Endothelial cell of umbilical vein (primary cell): ENCODE measurements around the gene PHC1. TPM values are rescaled to one million over a fixed set of nuclear protein-coding genes. Genes with fewer than 3 reads are reported as not detected.

Experiments
- BruUV-seq: library from RNA; stranded (reverse); fragments of 400-500 nt; replicated peaks from 2 replicates; lab custom pipeline; 2021; lab: Mats Ljungman, UMichigan
- CTCF ChIA-PET: fragments of 300-600, 350-600 bp; sonication (Branson Sonifier 250); formaldehyde crosslinking; loops from one replicate; lab custom pipeline; 2021; ENCODE audit warnings: antibody characterized with exemption, inconsistent platforms; lab: Charles Lee
- POLR2A ChIA-PET: fragments of 300-600, 350-600 bp; sonication (Branson Sonifier 250); formaldehyde crosslinking; loops from one replicate; lab custom pipeline; 2021; ENCODE audit warnings: antibody characterized with exemption, inconsistent platforms; lab: Charles Lee
- DNase-seq: peaks from one replicate; pipeline ENCODE4 v3.0.0-alpha.2; 2011; ENCODE audit warnings: low read depth, low spot score
- FAIRE-seq: peaks from 2 replicates; lab custom pipeline; 2011; peaks lifted over from hg19 to GRCh38; lab: Jason Lieb, UNC
- H2AFZ ChIP-seq: 2 replicates; pipeline ENCODE4 v1.6.0; 2012; ENCODE audit warnings: low read depth, low read length, control low read depth, inconsistent platforms
- H3K27ac ChIP-seq: 2 replicates; pipeline ENCODE4 v1.5.1; 2011; ENCODE audit warnings: low read depth, mild to moderate bottlenecking, control low read depth, low read length, moderate library complexity; ENCODE audit not compliant: insufficient read depth
- H3K27me3 ChIP-seq, 2 experiments: 2 replicates each; pipeline versions ENCODE4 v1.6.0 to v1.6.1; 2011; ENCODE audit warnings: low read length in 2 of 2, mixed read lengths in 1 of 2; ENCODE audit not compliant: control insufficient read depth in 2 of 2, insufficient read depth in 2 of 2
- H3K36me3 ChIP-seq, 2 experiments: 2 replicates in 1 of 2; 3 replicates in 1 of 2; pipeline ENCODE4 v1.5.1; 2011; ENCODE audit warnings: low read length in 2 of 2, mild to moderate bottlenecking in 1 of 2, moderate library complexity in 1 of 2; ENCODE audit not compliant: control insufficient read depth in 2 of 2, insufficient read depth in 2 of 2; ENCODE audit errors: extremely low read depth in 1 of 2
- H3K4me1 ChIP-seq: 3 replicates; pipeline ENCODE4 v1.5.1; 2011; ENCODE audit warnings: mild to moderate bottlenecking, low read length; ENCODE audit not compliant: control insufficient read depth, insufficient read depth; ENCODE audit errors: extremely low read depth
- H3K4me2 ChIP-seq: 2 replicates; pipeline ENCODE4 v1.6.1; 2011; ENCODE audit warnings: low read length, control low read depth, mixed read lengths; ENCODE audit not compliant: insufficient read depth
- H3K4me3 ChIP-seq, 3 experiments: fragments of 200-600 bp in 1 of 3; sonication (generic), shearing (Covaris generic) in 1 of 3; replicated peaks in 1 of 3; 2 replicates each; pipeline ENCODE4 v1.5.1; 2011 to 2016; ENCODE audit warnings: control low read depth in 3 of 3, low read length in 3 of 3, mild to moderate bottlenecking in 2 of 3, inconsistent platforms in 1 of 3, low read depth in 1 of 3, moderate library complexity in 1 of 3; ENCODE audit not compliant: insufficient read depth in 1 of 3
- H3K79me2 ChIP-seq: 2 replicates; pipeline ENCODE4 v1.6.0; 2012; ENCODE audit warnings: low read length, inconsistent platforms; ENCODE audit not compliant: control insufficient read depth, insufficient read depth
- H3K9ac ChIP-seq: replicated peaks from 2 replicates; pipeline ENCODE3; 2011; ENCODE audit warnings: low read length, control low read depth; ENCODE audit not compliant: insufficient read depth; ENCODE audit errors: extremely low read depth
- H3K9me1 ChIP-seq: replicated peaks from 3 replicates; pipeline ENCODE4 v1.6.0; 2011; ENCODE audit warnings: mild to moderate bottlenecking, low read length; ENCODE audit not compliant: control insufficient read depth, insufficient read depth; ENCODE audit errors: extremely low read depth
- H3K9me3 ChIP-seq: replicated peaks from 2 replicates; pipeline ENCODE4 v1.5.1; 2012; ENCODE audit warnings: low read length, inconsistent platforms; ENCODE audit not compliant: control insufficient read depth, insufficient read depth
- H4K20me1 ChIP-seq: replicated peaks from 2 replicates; pipeline ENCODE3; 2011; ENCODE audit warnings: mild to moderate bottlenecking, low read length; ENCODE audit not compliant: control insufficient read depth, insufficient read depth; ENCODE audit errors: extremely low read depth
- CTCF ChIP-seq, 2 donors: IDR thresholded peaks; 1 replicate in 1 of 2; 2 replicates in 1 of 2; pipeline ENCODE4 v1.5.1; 2011; ENCODE audit warnings: low read length in 2 of 2, mild to moderate bottlenecking in 2 of 2, moderate library complexity in 2 of 2, control low read depth in 1 of 2, inconsistent platforms in 1 of 2, low read depth in 1 of 2; ENCODE audit not compliant: insufficient read depth in 1 of 2; ENCODE audit errors: extremely low read depth in 1 of 2
- EZH2 ChIP-seq: IDR thresholded peaks from 2 replicates; pipeline ENCODE4 v1.6.1; 2012; ENCODE audit warnings: borderline replicate concordance, low read depth, mild to moderate bottlenecking, moderate library complexity, low read length, inconsistent platforms; ENCODE audit not compliant: severe bottlenecking
- FOS ChIP-seq: IDR thresholded peaks from 2 replicates; pipeline ENCODE4 v1.6.1; 2011; ENCODE audit warnings: mild to moderate bottlenecking, low read length, moderate library complexity, borderline replicate concordance; ENCODE audit not compliant: insufficient read depth
- GATA2 ChIP-seq: IDR thresholded peaks from 2 replicates; pipeline ENCODE4 v1.7.0; 2011; ENCODE audit warnings: low read depth, mild to moderate bottlenecking, moderate library complexity, mixed read lengths, low read length; ENCODE audit not compliant: insufficient read length, insufficient read depth
- JUN ChIP-seq: IDR thresholded peaks from 2 replicates; pipeline ENCODE4 v1.6.1; 2011; ENCODE audit warnings: borderline replicate concordance, low read depth; ENCODE audit not compliant: insufficient read length, insufficient read depth
- MAX ChIP-seq: IDR thresholded peaks from 2 replicates; pipeline ENCODE4 v1.6.1; 2011; ENCODE audit not compliant: insufficient read depth, insufficient read length
- MYC ChIP-seq: IDR thresholded peaks from one replicate; pipeline ENCODE4 v1.6.1; 2011; ENCODE audit warnings: mild to moderate bottlenecking, low read depth, low read length
- POLR2A ChIP-seq: IDR thresholded peaks from 2 replicates; pipeline ENCODE4 v1.6.1; 2012; ENCODE audit warnings: low read depth, mild to moderate bottlenecking, control low read depth, low read length
- POLR2AphosphoS5 ChIP-seq: IDR thresholded peaks from 2 replicates; pipeline ENCODE4 v1.6.1; 2012; ENCODE audit warnings: low read depth, mild to moderate bottlenecking, control low read depth, low read length, moderate library complexity; ENCODE audit not compliant: insufficient read depth
- dilution Hi-C: fragments of 300-500 bp; cut with MboI; formaldehyde crosslinking; loops from one replicate; pipeline ENCODE4 v1.15.0; 2019; ENCODE audit warnings: low sequenced_read_pairs; ENCODE audit not compliant: extremely low pct_ligation_motif_present
- intact Hi-C: fragments of 100-400 bp; cut with micrococcal nuclease; formaldehyde crosslinking; loops from one replicate; pipeline ENCODE4 v1.10.0; 2022
- polyA plus RNA-seq, 4 experiments: library from polyadenylated mRNA; depleted of rRNA in 3 of 4; stranded (reverse) in 3 of 4; unstranded in 1 of 4; fragments of >200 nt; gene quantifications; 2 replicates each; pipeline versions ENCODE4 v1.2.1 to v1.2.3, GENCODE V29; 2011 to 2012; ENCODE audit warnings: missing spikeins in 1 of 4
- total RNA-seq: library from RNA; stranded (reverse); gene quantifications from 2 replicates; pipeline ENCODE4 v1.2.3, GENCODE V29; 2021

The PHC1 gene
- total and polyA plus RNA-seq, 2 donors (not counting 3 experiments of a cell fraction or from before 2014, with no cell fraction given): 37.3 to 66.3 TPM

GRCh38 chr12:8946733-8947132 is 32.4 kb downstream of the PHC1 start:
- Histone ChIP-seq H3K9me3 (no peaks in the 10 kb centered on the region), H3K79me2 (peaks cover 30% of the 10 kb centered on the region), H3K27me3 (no peaks in the 10 kb centered on the region), H3K4me3 (no peak overlapping the region), H4K20me1 (peaks cover 2% of the 10 kb centered on the region), H3K36me3 (peaks cover 15 to 19% of the 10 kb centered on the region in 2 experiments), H3K9ac (no peak overlapping the region), H2AFZ (no peak overlapping the region), H3K4me2 (no peak overlapping the region), H3K9me1 (no peaks in the 10 kb centered on the region), H3K4me1 (peaks cover 21% of the 10 kb centered on the region), H3K27ac (no peak overlapping the region)
- BruUV-seq: no TSS peak
- DNase-seq: no peak
- ChIA-PET POLR2A (no interaction called here), CTCF (interaction anchor here (1.3 kb wide), 1 partner anchor 56 kb away, joined by 3 read pairs; no protein-coding TSS in a partner anchor)
- dilution Hi-C loops: no loop called here
- TF ChIP-seq POLR2AphosphoS5: no peak
- no peak for TF ChIP-seq MYC
- TF ChIP-seq MAX: no peak
- no peak for TF ChIP-seq FOS
- no peak for TF ChIP-seq CTCF (IDR thresholded peaks at IDR 0.05; ENCODE audit: extremely low read depth in 1 of 2, insufficient read depth in 1 of 2, low read depth in 1 of 2, low read length in 2 of 2)
- TF ChIP-seq GATA2: no peak
- no peak for TF ChIP-seq JUN
- TF ChIP-seq POLR2A: no peak
- no peak for TF ChIP-seq EZH2
- intact Hi-C loops: no loop called here
- FAIRE-seq: no peak
